Measurements from ENCODE around the gene NUBPL. TPM values are rescaled to one million over a fixed set of nuclear protein-coding genes. Genes with fewer than 3 reads are reported as not detected.
"Not testable (repeated sequence)": the region's sequence is repeated elsewhere in the genome, so short reads cannot be mapped to it uniquely, and the experiment has no call there.

NUBPL gene
- total RNA-seq, 1 donor from 2014 or later, result 9.8 TPM

GRCh38 chr14:31705731-31706130 lies 144.5 kb downstream of the NUBPL start:
- TF ChIP-seq CTCF (IDR thresholded peaks at IDR 0.05; ENCODE audit: insufficient read depth, low read length, poor library complexity, severe bottlenecking), result no peak
- no peak overlapping the region for H3K4me3 ChIP-seq (ENCODE audit: low read depth, low read length)
- H3K36me3 ChIP-seq (ENCODE audit: control insufficient read depth, insufficient read depth, low read length), result no peaks in the 10 kb centered on the region
- no peak for DNase-seq (ENCODE audit: low read depth)
- no peaks in the 10 kb centered on the region for H3K27me3 ChIP-seq (ENCODE audit: control insufficient read depth, insufficient read depth, low read length)

GRCh38 chr14:31708661-31709060 lies 147.5 kb downstream of the NUBPL start:
- H3K36me3 ChIP-seq (ENCODE audit: control insufficient read depth, insufficient read depth, low read length); H3K4me3 ChIP-seq (ENCODE audit: low read depth, low read length); DNase-seq (ENCODE audit: low read depth); H3K27me3 ChIP-seq (ENCODE audit: control insufficient read depth, insufficient read depth, low read length): not testable (repeated sequence)

GRCh38 chr14:31712244-31713127 lies 151.3 kb downstream of the NUBPL start:
- no peak for TF ChIP-seq CTCF (IDR thresholded peaks at IDR 0.05; ENCODE audit: insufficient read depth, low read length, poor library complexity, severe bottlenecking)
- no peak overlapping the region for H3K4me3 ChIP-seq (ENCODE audit: low read depth, low read length)
- no peak for DNase-seq (ENCODE audit: low read depth)
- H3K27me3 ChIP-seq (ENCODE audit: control insufficient read depth, insufficient read depth, low read length), result no peaks in the 10 kb centered on the region
- H3K36me3 ChIP-seq (ENCODE audit: control insufficient read depth, insufficient read depth, low read length), result no peaks in the 10 kb centered on the region

GRCh38 chr14:31716208-31716607 lies 155.0 kb downstream of the NUBPL start:
- TF ChIP-seq CTCF (IDR thresholded peaks at IDR 0.05; ENCODE audit: insufficient read depth, low read length, poor library complexity, severe bottlenecking), result no peak
- H3K27me3 ChIP-seq (ENCODE audit: control insufficient read depth, insufficient read depth, low read length), result no peaks in the 10 kb centered on the region
- no peak for DNase-seq (ENCODE audit: low read depth)

GRCh38 chr14:31717294-31718085 lies 156.3 kb downstream of the NUBPL start:
- Histone ChIP-seq H3K4me3 (ENCODE audit: low read depth, low read length) (no peak overlapping the region), H3K36me3 (ENCODE audit: control insufficient read depth, insufficient read depth, low read length) (no peaks in the 10 kb centered on the region), H3K27me3 (ENCODE audit: control insufficient read depth, insufficient read depth, low read length) (no peaks in the 10 kb centered on the region)
- no peak for DNase-seq (ENCODE audit: low read depth)
- TF ChIP-seq CTCF (IDR thresholded peaks at IDR 0.05; ENCODE audit: insufficient read depth, low read length, poor library complexity, severe bottlenecking), result no peak

More at GRCh38 chr14:31716208-31716607, 155.0 kb downstream of the NUBPL start:
- H3K36me3 ChIP-seq (ENCODE audit: control insufficient read depth, insufficient read depth, low read length), result no peaks in the 10 kb centered on the region
- no peak overlapping the region for H3K4me3 ChIP-seq (ENCODE audit: low read depth, low read length)

- H3K36me3 ChIP-seq (ENCODE audit: control insufficient read depth, insufficient read depth, low read length), result no peaks in the 10 kb centered on the region
- DNase-seq (ENCODE audit: low read depth), result no peak
These were observed 157.4 kb downstream of the NUBPL start for GRCh38 chr14:31718585-31718984.

More at GRCh38 chr14:31718585-31718984, 157.4 kb downstream of the NUBPL start:
- TF ChIP-seq CTCF (IDR thresholded peaks at IDR 0.05; ENCODE audit: insufficient read depth, low read length, poor library complexity, severe bottlenecking), result no peak
- H3K27me3 ChIP-seq (ENCODE audit: control insufficient read depth, insufficient read depth, low read length), result no peaks in the 10 kb centered on the region
- H3K4me3 ChIP-seq (ENCODE audit: low read depth, low read length), result no peak overlapping the region

Measured in kidney epithelial cell (primary cell).